Measurements from ENCODE around the gene MOK.

DNA sequence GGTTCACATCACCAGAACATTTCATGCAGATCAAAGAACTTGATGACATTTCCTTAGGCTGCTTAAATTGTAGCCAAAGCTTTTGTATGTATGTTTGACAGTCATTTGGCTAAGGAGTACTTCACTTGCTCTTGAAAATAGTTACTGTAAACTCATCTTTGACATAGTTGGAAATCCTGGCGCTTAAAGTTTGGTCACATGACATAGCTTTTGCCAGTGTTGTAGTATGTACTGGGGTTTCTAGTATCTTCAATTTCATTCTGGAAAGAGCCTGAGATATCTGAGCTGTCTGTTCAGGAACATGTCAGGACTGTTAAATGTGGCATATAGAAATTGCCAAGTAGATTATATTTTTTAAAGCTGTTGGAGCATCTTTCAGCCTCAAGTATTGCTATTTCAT, 109.5 kb downstream of the MOK start:
- TF ChIP-seq CTCF (IDR thresholded peaks at IDR 0.05), result no peak
- no peak for TF ChIP-seq POLR2AphosphoS5 (IDR thresholded peaks at IDR 0.05)
- no peak for TF ChIP-seq POLR2A (IDR thresholded peaks at IDR 0.05)

All from breast epithelium (tissue), 3 donors.